ENCODE data around the gene NDUFB8. TPM values are rescaled to one million over a fixed set of nuclear protein-coding genes. Genes with fewer than 3 reads are reported as not detected.

The NDUFB8 gene
- total and polyA plus RNA-seq, 2 donors (not counting 1 experiment from before 2014, with no cell fraction given) = 131 to 174 TPM

DNA sequence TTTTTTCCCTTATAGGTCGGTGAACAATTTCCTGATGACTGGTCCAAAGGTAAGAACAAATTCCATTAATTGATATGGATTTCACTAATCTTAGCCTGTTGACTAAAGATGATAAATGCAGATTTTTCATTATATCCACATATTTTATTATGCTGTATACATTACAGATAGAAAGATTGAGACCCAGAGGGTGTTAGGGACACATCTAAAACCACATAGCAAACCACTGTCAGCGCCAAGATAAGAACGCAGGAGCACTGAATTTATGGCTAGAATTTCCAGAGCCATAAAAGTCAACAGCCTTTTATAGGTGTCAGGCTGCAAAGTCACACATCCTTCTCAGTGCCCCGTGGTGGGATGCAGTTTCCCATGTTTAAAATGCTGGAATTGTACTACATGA is 50.6 kb downstream of the NDUFB8 start:
- peaks cover 0 to 32% (median 20%) of the 10 kb centered on the region in 4 experiments for H3K27me3 ChIP-seq (replicated peaks in 1 of 4; ENCODE audit: control extremely low read depth in 1 of 4, control insufficient read depth in 3 of 4, insufficient read depth in 4 of 4, low read length in 3 of 4)
- H3K27ac ChIP-seq (ENCODE audit: low read length in 2 of 2) = no peak overlapping the region
- peaks cover 7 to 20% of the 10 kb centered on the region in 2 donors for H3K4me1 ChIP-seq (ENCODE audit: control insufficient read depth in 2 of 2, insufficient read depth in 2 of 2, low read length in 2 of 2)
- H3K9ac ChIP-seq (ENCODE audit: low read length) = no peak overlapping the region
- H3K4me1 Mint-ChIP-seq = peaks cover 14% of the 10 kb centered on the region
- TF ChIP-seq, protein P1, sequence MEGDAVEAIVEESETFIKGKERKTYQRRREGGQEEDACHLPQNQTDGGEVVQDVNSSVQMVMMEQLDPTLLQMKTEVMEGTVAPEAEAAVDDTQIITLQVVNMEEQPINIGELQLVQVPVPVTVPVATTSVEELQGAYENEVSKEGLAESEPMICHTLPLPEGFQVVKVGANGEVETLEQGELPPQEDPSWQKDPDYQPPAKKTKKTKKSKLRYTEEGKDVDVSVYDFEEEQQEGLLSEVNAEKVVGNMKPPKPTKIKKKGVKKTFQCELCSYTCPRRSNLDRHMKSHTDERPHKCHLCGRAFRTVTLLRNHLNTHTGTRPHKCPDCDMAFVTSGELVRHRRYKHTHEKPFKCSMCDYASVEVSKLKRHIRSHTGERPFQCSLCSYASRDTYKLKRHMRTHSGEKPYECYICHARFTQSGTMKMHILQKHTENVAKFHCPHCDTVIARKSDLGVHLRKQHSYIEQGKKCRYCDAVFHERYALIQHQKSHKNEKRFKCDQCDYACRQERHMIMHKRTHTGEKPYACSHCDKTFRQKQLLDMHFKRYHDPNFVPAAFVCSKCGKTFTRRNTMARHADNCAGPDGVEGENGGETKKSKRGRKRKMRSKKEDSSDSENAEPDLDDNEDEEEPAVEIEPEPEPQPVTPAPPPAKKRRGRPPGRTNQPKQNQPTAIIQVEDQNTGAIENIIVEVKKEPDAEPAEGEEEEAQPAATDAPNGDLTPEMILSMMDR (IDR thresholded peaks at IDR 0.05) = no peak
- TF ChIP-seq EZH2 (IDR thresholded peaks at IDR 0.05; ENCODE audit: borderline replicate concordance, insufficient read depth, low read depth, low read length, poor library complexity, severe bottlenecking) = no peak
- H3K79me2 ChIP-seq (ENCODE audit: control insufficient read depth, insufficient read depth, low read length) = no peaks in the 10 kb centered on the region
- intact Hi-C loops (cut with micrococcal nuclease) = no loop called here
- no peak overlapping the region for H3K4me3 ChIP-seq (ENCODE audit: control extremely low read depth in 1 of 5, extremely low read depth in 1 of 5, insufficient read depth in 1 of 5, low read depth in 2 of 5, low read length in 4 of 5)
- no peak overlapping the region for H3K4me2 ChIP-seq (replicated peaks; ENCODE audit: low read depth, low read length, poor library complexity, severe bottlenecking)
- ATAC-seq (ENCODE audit: low read depth) (no peak), DNase-seq (no peak)
- no peaks in the 10 kb centered on the region for H3K36me3 ChIP-seq (replicated peaks in 1 of 2; ENCODE audit: control extremely low read depth in 1 of 2, control insufficient read depth in 1 of 2, extremely low read depth in 1 of 2, insufficient read depth in 2 of 2, low read length in 1 of 2)
- no peak overlapping the region for H2AFZ ChIP-seq (ENCODE audit: insufficient read depth, low read depth, low read length, poor library complexity, severe bottlenecking)
- H3K9me3 Mint-ChIP-seq (ENCODE audit: insufficient read depth) = no peaks in the 10 kb centered on the region
- WGBS (ENCODE audit: insufficient coverage) = 0% methylated on average over 1 of the region's 4 CpGs
- no peaks in the 10 kb centered on the region for H4K20me1 ChIP-seq (ENCODE audit: control insufficient read depth, insufficient read depth, low read length, poor library complexity, severe bottlenecking)
- no peaks in the 10 kb centered on the region for H3K9me3 ChIP-seq (ENCODE audit: control extremely low read depth in 1 of 3, control insufficient read depth in 2 of 3, insufficient read depth in 1 of 3, low read length in 2 of 3)
- ChIA-PET POLR2A (no interaction called here), CTCF (no interaction called here)
- H3K4me3 Mint-ChIP-seq = no peak overlapping the region
- peaks cover 35% of the 10 kb centered on the region for H3K27me3 Mint-ChIP-seq
- H3K27ac Mint-ChIP-seq = no peak overlapping the region

DNA sequence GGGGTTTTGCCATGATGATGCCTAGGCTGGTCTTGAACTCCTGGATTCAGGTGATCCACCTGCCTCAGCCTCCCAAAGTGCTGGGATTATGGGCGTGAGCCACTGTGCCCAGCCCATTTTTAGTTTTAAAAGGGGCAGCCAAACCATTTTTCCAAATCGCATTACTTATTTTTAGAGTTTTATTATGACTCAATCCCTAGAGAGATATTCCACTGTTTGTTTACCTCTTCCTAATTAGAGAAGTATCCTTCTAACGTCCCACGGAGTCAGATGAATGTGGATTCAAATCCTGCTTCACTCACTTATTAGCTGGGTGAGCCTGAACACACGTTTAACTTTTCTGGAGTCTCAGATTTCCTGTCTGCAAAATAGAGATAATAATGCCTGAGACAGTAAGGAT is 51.7 kb downstream of the NDUFB8 start:
- peaks cover 11% of the 10 kb centered on the region for H3K4me1 Mint-ChIP-seq
- Histone ChIP-seq H3K27ac (ENCODE audit: low read length in 2 of 2) (no peak overlapping the region), H3K4me3 (ENCODE audit: control extremely low read depth in 1 of 5, extremely low read depth in 1 of 5, insufficient read depth in 1 of 5, low read depth in 2 of 5, low read length in 4 of 5) (no peak overlapping the region), H2AFZ (ENCODE audit: insufficient read depth, low read depth, low read length, poor library complexity, severe bottlenecking) (no peak overlapping the region), H3K4me2 (replicated peaks; ENCODE audit: low read depth, low read length, poor library complexity, severe bottlenecking) (no peak overlapping the region), H4K20me1 (ENCODE audit: control insufficient read depth, insufficient read depth, low read length, poor library complexity, severe bottlenecking) (no peaks in the 10 kb centered on the region), H3K4me1 (ENCODE audit: control insufficient read depth in 2 of 2, insufficient read depth in 2 of 2, low read length in 2 of 2) (peaks cover 7 to 17% of the 10 kb centered on the region in 2 donors), H3K79me2 (ENCODE audit: control insufficient read depth, insufficient read depth, low read length) (no peaks in the 10 kb centered on the region), H3K9me3 (ENCODE audit: control extremely low read depth in 1 of 3, control insufficient read depth in 2 of 3, insufficient read depth in 1 of 3, low read length in 2 of 3) (no peaks in the 10 kb centered on the region), H3K27me3 (replicated peaks in 1 of 4; ENCODE audit: control extremely low read depth in 1 of 4, control insufficient read depth in 3 of 4, insufficient read depth in 4 of 4, low read length in 3 of 4) (peaks cover 0 to 30% (median 19%) of the 10 kb centered on the region in 4 experiments), H3K36me3 (replicated peaks in 1 of 2; ENCODE audit: control extremely low read depth in 1 of 2, control insufficient read depth in 1 of 2, extremely low read depth in 1 of 2, insufficient read depth in 2 of 2, low read length in 1 of 2) (no peaks in the 10 kb centered on the region), H3K9ac (ENCODE audit: low read length) (no peak overlapping the region)
- intact Hi-C loops (cut with micrococcal nuclease) = no loop called here
- POLR2A ChIA-PET = no interaction called here
- no peak overlapping the region for H3K4me3 Mint-ChIP-seq
- no CpG with 5 or more reads among the region's 5 CpGs for WGBS (ENCODE audit: insufficient coverage)
- CTCF ChIA-PET = no interaction called here
- no peak overlapping the region for H3K27ac Mint-ChIP-seq
- DNase-seq = no peak
- no peak for ATAC-seq (ENCODE audit: low read depth)
- no peak for TF ChIP-seq EZH2 (IDR thresholded peaks at IDR 0.05; ENCODE audit: borderline replicate concordance, insufficient read depth, low read depth, low read length, poor library complexity, severe bottlenecking)
- TF ChIP-seq, protein P1 (IDR thresholded peaks at IDR 0.05) = no peak
- no peaks in the 10 kb centered on the region for H3K9me3 Mint-ChIP-seq (ENCODE audit: insufficient read depth)
- peaks cover 32% of the 10 kb centered on the region for H3K27me3 Mint-ChIP-seq

Other genes starting within 250 kb of the NDUFB8 start
- 47.2 and 47.5 TPM in 2 replicates for gene BLOC1S2, start 243.2 kb downstream of the NDUFB8 start, total RNA-seq
- gene BLOC1S2, start 243.2 kb downstream of the NDUFB8 start, polyA plus RNA-seq = 48.7 and 70.9 TPM in 2 replicates
- gene PKD2L1, start 199.6 kb downstream of the NDUFB8 start, total RNA-seq = not detected in 2 replicates
- gene PKD2L1, start 199.6 kb downstream of the NDUFB8 start, polyA plus RNA-seq = 0.37 and 0.48 TPM in 2 replicates
- 5.1 and 5.6 TPM in 2 replicates for gene SCD, start 182.6 kb downstream of the NDUFB8 start, total RNA-seq
- 0.89 and 2.6 TPM in 2 replicates for gene SCD, start 182.6 kb downstream of the NDUFB8 start, polyA plus RNA-seq
- gene WNT8B, start 66.9 kb downstream of the NDUFB8 start, total RNA-seq = not detected in 2 replicates
- 0.06 TPM in 1 of 2 replicates, not detected in the other for gene WNT8B, start 66.9 kb downstream of the NDUFB8 start, polyA plus RNA-seq
- gene SEC31B, start 10.0 kb downstream of the NDUFB8 start, total RNA-seq = 36.3 and 36.4 TPM in 2 replicates
- 45.7 and 62.7 TPM in 2 replicates for gene SEC31B, start 10.0 kb downstream of the NDUFB8 start, polyA plus RNA-seq
- gene HIF1AN, start 6.1 kb upstream of the NDUFB8 start, total RNA-seq = 65.6 and 73.8 TPM in 2 replicates
- 7.3 and 8.0 TPM in 2 replicates for gene HIF1AN, start 6.1 kb upstream of the NDUFB8 start, polyA plus RNA-seq
- not detected in 2 replicates for gene PAX2, start 215.7 kb upstream of the NDUFB8 start, total RNA-seq
- gene PAX2, start 215.7 kb upstream of the NDUFB8 start, polyA plus RNA-seq = 0.07 and 0.12 TPM in 2 replicates